ENCODE data around the gene MAP4K4. TPM values are rescaled to one million over a fixed set of nuclear protein-coding genes. Genes with fewer than 3 reads are reported as not detected.

MAP4K4 gene
- polyA plus RNA-seq, 1 donor (not counting 4 experiments of a cell fraction or from before 2014, with no cell fraction given), result 84.1 TPM

DNA sequence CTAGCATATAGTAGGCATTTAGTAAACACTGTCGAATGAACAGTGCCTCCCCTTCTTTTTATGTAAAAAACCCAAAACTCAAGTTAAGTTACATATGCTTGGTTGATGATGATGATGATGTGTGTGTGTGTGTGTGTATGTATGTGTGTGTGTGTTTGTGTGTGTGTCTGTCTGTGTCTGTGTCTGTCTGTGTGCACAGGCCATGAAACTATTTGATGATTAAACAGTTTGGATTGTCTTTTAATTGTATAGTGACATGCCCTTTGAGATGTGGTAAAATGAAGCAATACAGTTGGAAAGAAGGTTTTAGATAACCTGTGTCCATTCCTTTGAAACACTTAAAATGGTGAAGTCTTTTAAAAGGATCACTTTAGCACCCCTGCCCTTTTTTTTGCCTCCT lies 105.6 kb downstream of the MAP4K4 start:
- H3K9me1 ChIP-seq (ENCODE audit: control insufficient read depth, extremely low read depth, insufficient read depth, low read length), result peaks cover 3% of the 10 kb centered on the region
- FAIRE-seq, result no peak
- H3K79me2 ChIP-seq (ENCODE audit: control insufficient read depth, insufficient read depth, low read length), result peaks cover 82% of the 10 kb centered on the region
- H3K36me3 ChIP-seq (ENCODE audit: control insufficient read depth in 2 of 2, extremely low read depth in 1 of 2, insufficient read depth in 2 of 2, low read length in 2 of 2), result peaks cover 4% of the 10 kb centered on the region in 2 experiments
- peaks cover 56% of the 10 kb centered on the region for H3K4me1 ChIP-seq (ENCODE audit: control insufficient read depth, extremely low read depth, insufficient read depth, low read length)
- H3K27me3 ChIP-seq (ENCODE audit: control insufficient read depth, extremely low read depth, insufficient read depth, low read length), result no peaks in the 10 kb centered on the region
- dilution Hi-C loops (cut with MboI; ENCODE audit: extremely low pct_ligation_motif_present, low sequenced_read_pairs), result no loop called here
- no peak overlapping the region for H3K9ac ChIP-seq (ENCODE audit: control insufficient read depth, extremely low read depth, insufficient read depth, low read length)
- no peaks in the 10 kb centered on the region for H4K20me1 ChIP-seq (ENCODE audit: control insufficient read depth, extremely low read depth, insufficient read depth, low read length)
- TF ChIP-seq, protein P1, sequence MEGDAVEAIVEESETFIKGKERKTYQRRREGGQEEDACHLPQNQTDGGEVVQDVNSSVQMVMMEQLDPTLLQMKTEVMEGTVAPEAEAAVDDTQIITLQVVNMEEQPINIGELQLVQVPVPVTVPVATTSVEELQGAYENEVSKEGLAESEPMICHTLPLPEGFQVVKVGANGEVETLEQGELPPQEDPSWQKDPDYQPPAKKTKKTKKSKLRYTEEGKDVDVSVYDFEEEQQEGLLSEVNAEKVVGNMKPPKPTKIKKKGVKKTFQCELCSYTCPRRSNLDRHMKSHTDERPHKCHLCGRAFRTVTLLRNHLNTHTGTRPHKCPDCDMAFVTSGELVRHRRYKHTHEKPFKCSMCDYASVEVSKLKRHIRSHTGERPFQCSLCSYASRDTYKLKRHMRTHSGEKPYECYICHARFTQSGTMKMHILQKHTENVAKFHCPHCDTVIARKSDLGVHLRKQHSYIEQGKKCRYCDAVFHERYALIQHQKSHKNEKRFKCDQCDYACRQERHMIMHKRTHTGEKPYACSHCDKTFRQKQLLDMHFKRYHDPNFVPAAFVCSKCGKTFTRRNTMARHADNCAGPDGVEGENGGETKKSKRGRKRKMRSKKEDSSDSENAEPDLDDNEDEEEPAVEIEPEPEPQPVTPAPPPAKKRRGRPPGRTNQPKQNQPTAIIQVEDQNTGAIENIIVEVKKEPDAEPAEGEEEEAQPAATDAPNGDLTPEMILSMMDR (optimal IDR thresholded peaks at IDR 0.05 in 1 of 3, IDR thresholded peaks at IDR 0.05 in 1 of 3, conservative IDR thresholded peaks at IDR 0.05 in 1 of 3; ENCODE audit: extremely low read depth in 1 of 3, insufficient read depth in 2 of 3, low read length in 3 of 3), result no peak
- no peak for TF ChIP-seq EZH2 (IDR thresholded peaks at IDR 0.05; ENCODE audit: low read length)
- peak overlapping the region; percentile 50 for H3K27ac ChIP-seq (ENCODE audit: control insufficient read depth, insufficient read depth, low read length)
- H2AFZ ChIP-seq (ENCODE audit: control insufficient read depth, low read length), result no peak overlapping the region
- no peaks in the 10 kb centered on the region for H3K9me3 ChIP-seq (ENCODE audit: control insufficient read depth, low read depth, low read length)
- H3K4me2 ChIP-seq (ENCODE audit: control insufficient read depth, extremely low read depth, insufficient read depth, low read depth, low read length), result peak overlapping the region; percentile 40
- no peak for DNase-seq (ENCODE audit: low read depth, low spot score)
- no peak overlapping the region for H3K4me3 ChIP-seq (ENCODE audit: control insufficient read depth in 2 of 3, extremely low read depth in 1 of 3, insufficient read depth in 2 of 3, low read depth in 1 of 3, low read length in 3 of 3)

GRCh38 chr2:101803945-101804696 lies 106.6 kb downstream of the MAP4K4 start:
- peaks cover 3% of the 10 kb centered on the region for H3K9me1 ChIP-seq (ENCODE audit: control insufficient read depth, extremely low read depth, insufficient read depth, low read length)
- FAIRE-seq (no peak), DNase-seq (ENCODE audit: low read depth, low spot score) (no peak)
- H3K4me1 ChIP-seq (ENCODE audit: control insufficient read depth, extremely low read depth, insufficient read depth, low read length), result peaks cover 56% of the 10 kb centered on the region
- no peak for TF ChIP-seq EZH2 (IDR thresholded peaks at IDR 0.05; ENCODE audit: low read length)
- TF ChIP-seq, protein P1 (optimal IDR thresholded peaks at IDR 0.05 in 1 of 3, IDR thresholded peaks at IDR 0.05 in 1 of 3, conservative IDR thresholded peaks at IDR 0.05 in 1 of 3; ENCODE audit: extremely low read depth in 1 of 3, insufficient read depth in 2 of 3, low read length in 3 of 3), result no peak
- dilution Hi-C loops (cut with MboI; ENCODE audit: extremely low pct_ligation_motif_present, low sequenced_read_pairs), result no loop called here
- no peaks in the 10 kb centered on the region for H3K27me3 ChIP-seq (ENCODE audit: control insufficient read depth, extremely low read depth, insufficient read depth, low read length)
- no peak overlapping the region for H3K9ac ChIP-seq (ENCODE audit: control insufficient read depth, extremely low read depth, insufficient read depth, low read length)
- no peak overlapping the region for H2AFZ ChIP-seq (ENCODE audit: control insufficient read depth, low read length)
- peaks cover 4 to 5% of the 10 kb centered on the region in 2 experiments for H3K36me3 ChIP-seq (ENCODE audit: control insufficient read depth in 2 of 2, extremely low read depth in 1 of 2, insufficient read depth in 2 of 2, low read length in 2 of 2)
- H3K27ac ChIP-seq (ENCODE audit: control insufficient read depth, insufficient read depth, low read length), result peak overlapping the region; percentile 50
- H3K4me3 ChIP-seq (ENCODE audit: control insufficient read depth in 2 of 3, extremely low read depth in 1 of 3, insufficient read depth in 2 of 3, low read depth in 1 of 3, low read length in 3 of 3), result no peak overlapping the region
- H3K9me3 ChIP-seq (ENCODE audit: control insufficient read depth, low read depth, low read length), result no peaks in the 10 kb centered on the region
- H3K79me2 ChIP-seq (ENCODE audit: control insufficient read depth, insufficient read depth, low read length), result peaks cover 79% of the 10 kb centered on the region
- H4K20me1 ChIP-seq (ENCODE audit: control insufficient read depth, extremely low read depth, insufficient read depth, low read length), result no peaks in the 10 kb centered on the region
- H3K4me2 ChIP-seq (ENCODE audit: control insufficient read depth, extremely low read depth, insufficient read depth, low read depth, low read length), result no peak overlapping the region
